GM12892 (cell line): ENCODE measurements around the gene TXNDC15.
"Not testable (repeated sequence)": the region's sequence is repeated elsewhere in the genome, so short reads cannot be mapped to it uniquely, and the experiment has no call there.

ENCODE experiments used
- DNase-seq: peaks from one replicate; pipeline ENCODE4 v3.0.0; 2011; ENCODE audit not compliant: insufficient read length
- FAIRE-seq: peaks from 2 replicates; lab custom pipeline; 2011; peaks lifted over from hg19 to GRCh38; lab: Jason Lieb, UNC
- POLR2A ChIP-seq: IDR thresholded peaks from 2 replicates; pipeline ENCODE4 v1.6.1; 2011; ENCODE audit warnings: low read depth, low read length, control low read depth
- POLR2AphosphoS5 ChIP-seq: IDR thresholded peaks from 2 replicates; pipeline ENCODE4 v1.6.1; 2011; ENCODE audit warnings: low read depth, low read length, control low read depth
- TAF1 ChIP-seq: IDR thresholded peaks from 2 replicates; pipeline ENCODE4 v1.6.1; 2011; ENCODE audit warnings: low read depth, mild to moderate bottlenecking, control low read depth, low read length, borderline replicate concordance

TXNDC15 gene

GRCh38 chr5:134905246-134905996, 31.2 kb downstream of the TXNDC15 start:
- no peak for DNase-seq
- TF ChIP-seq POLR2AphosphoS5 (no peak), TAF1 (no peak), POLR2A (no peak; the same call in 1 of the 2 replicates)
- peak; percentile 75 for FAIRE-seq

- FAIRE-seq: no peak
These were observed 32.6 kb downstream of the TXNDC15 start for GRCh38 chr5:134906811-134907210.

GRCh38 chr5:134910752-134911151, 36.6 kb downstream of the TXNDC15 start:
- DNase-seq, FAIRE-seq: not testable (repeated sequence)

More at GRCh38 chr5:134906811-134907210, 32.6 kb downstream of the TXNDC15 start:
- no peak for DNase-seq
- no peak for TF ChIP-seq POLR2AphosphoS5
- 0 out of 2 replicates have a peak, but pooled peaks have one; percentile 21 for TF ChIP-seq POLR2A

- no peak for DNase-seq
- TF ChIP-seq POLR2AphosphoS5 (no peak), POLR2A (no peak), TAF1 (no peak)
- FAIRE-seq: no peak
These were observed 37.4 kb downstream of the TXNDC15 start for GRCh38 chr5:134911285-134912206.

- FAIRE-seq (no peak), DNase-seq (no peak)
- no peak for TF ChIP-seq POLR2AphosphoS5
- TF ChIP-seq POLR2A: no peak
These were observed 39.1 kb downstream of the TXNDC15 start for GRCh38 chr5:134913254-134913653.

- no peak for TF ChIP-seq POLR2AphosphoS5
- TF ChIP-seq TAF1: no peak
- TF ChIP-seq POLR2A: no peak
- no peak for FAIRE-seq
- DNase-seq: no peak
These were observed 39.6 kb downstream of the TXNDC15 start for GRCh38 chr5:134913795-134914194.

- no peak for FAIRE-seq
- DNase-seq: no peak
- TF ChIP-seq POLR2A (no peak), POLR2AphosphoS5 (no peak), TAF1 (no peak)
These were observed 43.1 kb downstream of the TXNDC15 start for GRCh38 chr5:134917070-134917815.

GRCh38 chr5:134918861-134919260, 44.7 kb downstream of the TXNDC15 start:
- TF ChIP-seq POLR2A (no peak), POLR2AphosphoS5 (no peak), TAF1 (no peak)
- FAIRE-seq (no peak), DNase-seq (no peak)

- no peak for TF ChIP-seq POLR2A
- no peak for TF ChIP-seq POLR2AphosphoS5
- TF ChIP-seq TAF1: no peak
- no peak for FAIRE-seq
These were observed 46.8 kb downstream of the TXNDC15 start for GRCh38 chr5:134920848-134921575.

GRCh38 chr5:134932508-134932907, 58.3 kb downstream of the TXNDC15 start:
- DNase-seq (no peak), FAIRE-seq (no peak)
- TF ChIP-seq POLR2A: no peak
- TF ChIP-seq POLR2AphosphoS5: no peak
- no peak for TF ChIP-seq TAF1

More at GRCh38 chr5:134920848-134921575, 46.8 kb downstream of the TXNDC15 start:
- DNase-seq: no peak

- no peak for TF ChIP-seq POLR2AphosphoS5
- no peak for TF ChIP-seq TAF1
- no peak for TF ChIP-seq POLR2A
- DNase-seq (no peak), FAIRE-seq (no peak)
These were observed 60.0 kb downstream of the TXNDC15 start for GRCh38 chr5:134934202-134934601.
